SW480 (cell line): ENCODE data around the gene MDFIC.

Experiments
- DNase-seq: peaks from one replicate; pipeline ENCODE4 v3.0.0-alpha.2; 2016; ENCODE audit warnings: low spot score

MDFIC gene

DNA sequence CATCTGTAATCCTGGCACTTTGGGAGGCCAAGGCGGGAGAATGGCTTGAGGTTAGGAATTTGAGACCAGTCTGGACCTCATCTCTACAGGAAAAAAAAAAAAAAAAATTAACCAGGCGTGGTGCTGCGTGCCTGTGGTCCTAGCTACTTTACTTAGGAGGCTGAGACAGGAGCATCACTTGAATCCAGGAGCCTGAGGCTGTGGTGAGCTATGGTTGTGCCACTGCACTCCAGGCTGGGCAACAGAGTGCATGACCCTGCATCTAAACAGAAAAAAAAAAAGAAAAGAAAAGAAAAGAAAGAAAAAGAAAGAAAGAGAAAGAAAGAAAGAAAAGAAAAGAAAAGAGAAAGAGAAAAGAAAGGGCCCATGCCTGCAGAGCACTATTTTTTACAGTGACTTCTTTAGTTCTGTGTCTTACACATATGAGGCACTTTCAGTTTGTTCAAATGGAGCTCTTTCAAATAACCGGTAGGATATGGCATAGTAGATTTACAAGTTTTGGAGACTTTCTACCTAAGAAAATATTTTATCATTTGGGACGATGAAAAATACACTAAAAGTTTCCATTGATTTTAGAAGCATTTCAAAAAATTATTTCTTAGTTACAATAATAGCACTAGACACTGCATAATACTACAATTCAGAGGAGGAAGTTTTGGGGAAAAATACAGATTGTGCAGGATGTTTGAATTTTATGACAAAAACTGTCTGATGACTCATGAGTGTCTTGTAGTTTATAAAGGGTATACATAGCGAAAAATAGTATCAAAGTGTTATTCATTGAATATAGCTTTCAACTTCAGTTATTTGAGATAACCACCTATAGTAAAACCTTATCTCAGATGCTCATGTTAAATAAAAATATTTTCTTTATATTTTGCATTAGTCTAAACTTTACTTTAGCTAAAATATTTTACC lies 75.9 kb downstream of the MDFIC start:
- no peak for DNase-seq

- DNase-seq = no peak
Observed at GRCh38 chr7:115004121-115004520, 82.2 kb downstream of the MDFIC start.

- no peak for DNase-seq
Observed at GRCh38 chr7:115005251-115005650, 83.4 kb downstream of the MDFIC start.

- DNase-seq = no peak
Observed at GRCh38 chr7:115005953-115006352, 84.1 kb downstream of the MDFIC start.

- no peak for DNase-seq
Observed at GRCh38 chr7:115007751-115008150, 85.9 kb downstream of the MDFIC start.

GRCh38 chr7:115008465-115009114 lies 86.7 kb downstream of the MDFIC start:
- DNase-seq = no peak

DNA sequence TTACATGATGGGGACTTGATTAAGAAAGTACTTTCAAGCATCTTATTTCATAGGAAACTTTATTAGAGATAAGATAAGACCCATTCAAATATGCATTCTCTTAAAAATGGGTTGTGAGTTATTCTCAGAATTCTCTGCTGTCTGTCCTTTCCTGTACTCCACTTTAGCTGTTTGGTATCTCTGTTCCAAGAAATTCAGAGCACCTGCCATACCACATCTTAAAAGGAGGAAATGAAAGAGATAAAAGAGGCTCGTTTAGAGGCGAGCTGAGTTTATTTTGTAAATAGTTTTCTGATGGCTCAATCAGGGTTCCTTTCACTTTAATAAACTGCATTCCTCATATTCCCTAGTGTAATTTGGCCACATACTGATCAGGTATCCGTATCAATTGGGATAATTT lies 87.2 kb downstream of the MDFIC start:
- no peak for DNase-seq

- no peak for DNase-seq
Observed at GRCh38 chr7:115009736-115010440, 88.0 kb downstream of the MDFIC start.

GRCh38 chr7:115010441-115010820 lies 88.5 kb downstream of the MDFIC start:
- no peak for DNase-seq

GRCh38 chr7:115013886-115014285 lies 92.0 kb downstream of the MDFIC start:
- no peak for DNase-seq

GRCh38 chr7:115014794-115015193 lies 92.9 kb downstream of the MDFIC start:
- no peak for DNase-seq

- no peak for DNase-seq
Observed at GRCh38 chr7:115015619-115016018, 93.7 kb downstream of the MDFIC start.

GRCh38 chr7:115019882-115020605 lies 98.2 kb downstream of the MDFIC start:
- DNase-seq = no peak

- DNase-seq = no peak
Observed at GRCh38 chr7:115023219-115023618, 101.3 kb downstream of the MDFIC start.

DNA sequence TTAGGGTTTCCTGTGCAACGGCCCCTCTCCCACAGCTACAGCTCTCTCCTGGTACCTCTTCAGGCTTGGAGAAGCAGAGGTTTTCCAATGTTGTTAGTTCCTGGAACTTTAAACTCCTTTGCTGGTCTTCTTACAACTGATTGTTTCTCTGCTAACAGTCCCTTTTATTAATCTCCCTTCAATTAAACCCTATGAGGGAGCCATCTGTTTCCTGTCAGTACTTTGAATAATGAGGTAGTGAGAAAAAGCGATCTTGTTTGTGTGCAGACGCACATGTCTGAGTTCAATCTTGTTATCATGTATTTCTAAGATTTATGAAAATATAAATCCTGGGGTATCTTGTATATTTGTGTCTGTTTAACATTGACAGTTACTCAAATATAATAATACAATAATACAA lies 102.4 kb downstream of the MDFIC start:
- no peak for DNase-seq

GRCh38 chr7:115032715-115033703 lies 111.1 kb downstream of the MDFIC start:
- DNase-seq = no peak

GRCh38 chr7:115033917-115034459 lies 112.1 kb downstream of the MDFIC start:
- DNase-seq = no peak

- DNase-seq = no peak
Observed at GRCh38 chr7:115034515-115034914, 112.6 kb downstream of the MDFIC start.

DNA sequence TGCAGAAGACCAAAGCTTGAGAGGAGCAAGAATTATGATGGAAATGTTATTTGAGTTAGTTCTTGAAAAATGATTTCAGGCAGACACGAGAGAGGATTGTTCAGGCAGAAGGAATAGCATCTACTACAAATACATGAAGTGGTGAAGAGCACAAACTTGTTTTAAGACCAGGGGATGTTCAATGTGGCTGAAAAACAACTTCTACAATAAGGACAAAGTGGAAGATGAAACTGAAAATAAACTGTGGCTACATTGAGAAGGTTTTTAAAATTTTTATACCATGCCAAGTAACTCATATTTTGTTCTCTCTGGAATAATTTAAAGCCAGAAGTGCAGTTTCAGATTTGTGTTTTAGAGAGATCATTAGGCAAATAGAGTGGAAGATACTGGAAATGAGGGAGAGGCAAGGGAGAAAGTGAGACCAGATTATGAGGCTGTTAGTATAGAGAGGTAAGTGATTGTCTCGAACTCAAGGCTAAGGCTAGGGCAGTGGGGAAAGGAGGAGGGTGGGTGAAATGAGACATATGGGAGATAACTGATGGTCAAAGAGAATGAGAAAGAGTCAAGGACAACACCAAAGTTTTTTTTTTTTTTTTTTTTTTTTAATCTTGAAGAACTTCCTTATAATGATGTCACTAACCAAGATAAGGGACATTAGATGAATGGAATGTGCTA lies 115.4 kb downstream of the MDFIC start:
- DNase-seq = no peak

DNA sequence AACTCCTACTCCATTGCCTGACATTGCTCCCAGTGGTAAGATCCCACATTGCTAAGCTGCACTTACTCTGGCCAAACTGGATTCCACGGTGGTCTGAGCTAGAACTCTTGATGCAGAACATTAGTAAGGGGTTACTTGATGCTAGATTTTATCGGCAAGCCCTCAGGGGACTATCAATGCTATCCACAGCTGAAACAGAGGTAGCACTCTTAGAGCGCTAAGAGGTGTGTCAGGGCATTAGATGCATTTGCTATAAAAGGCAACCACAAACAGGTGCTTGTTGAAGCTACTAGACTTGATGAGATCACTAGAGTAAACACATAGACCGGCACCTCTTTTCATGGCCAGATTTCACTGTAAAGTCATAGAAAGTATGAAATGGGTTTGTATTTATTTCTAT lies 116.3 kb downstream of the MDFIC start:
- DNase-seq = peak; percentile 73
